ENCODE data around the gene IL1RAPL1.

DNA sequence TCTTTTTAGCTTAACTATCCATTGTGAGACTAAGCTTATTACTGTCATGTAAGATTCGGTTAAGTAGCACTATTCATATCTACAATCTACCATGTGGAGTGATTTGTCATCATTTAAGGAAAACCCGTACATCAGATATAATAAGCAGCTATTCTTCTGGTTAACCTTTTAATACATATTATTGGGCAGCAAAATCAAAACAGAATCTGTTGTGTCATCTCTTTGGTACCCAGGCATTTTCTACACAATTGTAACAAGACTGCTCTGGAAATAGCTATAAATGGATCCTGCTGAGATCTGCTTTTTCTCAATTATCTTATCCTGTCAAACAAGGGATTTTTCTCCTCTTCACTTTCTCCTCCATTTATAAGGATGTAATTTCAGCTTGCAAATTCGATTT is 1106.7 kb downstream of the IL1RAPL1 start:
- TF ChIP-seq YY1 (IDR thresholded peaks at IDR 0.05; ENCODE audit: insufficient read depth, insufficient read length) (no peak), ZNF274 (IDR thresholded peaks at IDR 0.05; ENCODE audit: low read depth, low read length) (no peak), SUZ12 (IDR thresholded peaks at IDR 0.05; ENCODE audit: extremely low read depth, insufficient read depth, insufficient read length) (no peak)

Measured in NT2/D1 (cell line).